ENCODE results near the gene DRD3.

DRD3 gene

GRCh38 chr3:114120211-114120610, 58.6 kb downstream of the DRD3 start:
- DNase-seq (ENCODE audit: low read depth) = no peak

- DNase-seq (ENCODE audit: low read depth) = no peak
Observed at GRCh38 chr3:114119776-114120175, 59.1 kb downstream of the DRD3 start.

GRCh38 chr3:114115143-114115542, 63.7 kb downstream of the DRD3 start:
- no peak for DNase-seq (ENCODE audit: low read depth)

- no peak for DNase-seq (ENCODE audit: low read depth)
Observed at GRCh38 chr3:114114719-114115118, 64.1 kb downstream of the DRD3 start.

GRCh38 chr3:114112696-114113095, 66.2 kb downstream of the DRD3 start:
- DNase-seq (ENCODE audit: low read depth) = no peak

- no peak for DNase-seq (ENCODE audit: low read depth)
Observed at GRCh38 chr3:114111060-114111770, 67.6 kb downstream of the DRD3 start.

- no peak for DNase-seq (ENCODE audit: low read depth)
Observed at GRCh38 chr3:114110439-114110838, 68.4 kb downstream of the DRD3 start.

GRCh38 chr3:114108137-114108536, 70.7 kb downstream of the DRD3 start:
- DNase-seq (ENCODE audit: low read depth) = no peak

- no peak for DNase-seq (ENCODE audit: low read depth)
Observed at GRCh38 chr3:114104414-114104813, 74.4 kb downstream of the DRD3 start.

- DNase-seq (ENCODE audit: low read depth) = no peak
Observed at GRCh38 chr3:114103858-114104257, 75.0 kb downstream of the DRD3 start.

- no peak for DNase-seq (ENCODE audit: low read depth)
Observed at GRCh38 chr3:114103181-114103580, 75.7 kb downstream of the DRD3 start.

GRCh38 chr3:114101101-114101500, 77.8 kb downstream of the DRD3 start:
- DNase-seq (ENCODE audit: low read depth) = no peak

GRCh38 chr3:114095796-114096195, 83.1 kb downstream of the DRD3 start:
- DNase-seq (ENCODE audit: low read depth) = no peak

GRCh38 chr3:114093596-114093995, 85.3 kb downstream of the DRD3 start:
- DNase-seq (ENCODE audit: low read depth) = peak; percentile 56

- no peak for DNase-seq (ENCODE audit: low read depth)
Observed at GRCh38 chr3:114093016-114093380, 85.9 kb downstream of the DRD3 start.

- DNase-seq (ENCODE audit: low read depth) = no peak
Observed at GRCh38 chr3:114092151-114093015, 86.5 kb downstream of the DRD3 start.

- no peak for DNase-seq (ENCODE audit: low read depth)
Observed at GRCh38 chr3:114089675-114090074, 89.2 kb downstream of the DRD3 start.

- DNase-seq (ENCODE audit: low read depth) = no peak
Observed at GRCh38 chr3:114086356-114086755, 92.5 kb downstream of the DRD3 start.

GRCh38 chr3:114083112-114083511, 95.7 kb downstream of the DRD3 start:
- no peak for DNase-seq (ENCODE audit: low read depth)

- DNase-seq (ENCODE audit: low read depth) = no peak
Observed at GRCh38 chr3:114081037-114081436, 97.8 kb downstream of the DRD3 start.

GRCh38 chr3:114080201-114080600, 98.7 kb downstream of the DRD3 start:
- DNase-seq (ENCODE audit: low read depth) = no peak

- DNase-seq (ENCODE audit: low read depth) = no peak
Observed at GRCh38 chr3:114079761-114080160, 99.1 kb downstream of the DRD3 start.

GRCh38 chr3:114078126-114078525, 100.7 kb downstream of the DRD3 start:
- DNase-seq (ENCODE audit: low read depth) = no peak

Data from stromal cell of bone marrow (primary cell).